Breast epithelium (tissue), 4 donors: ENCODE results near the gene FAM78A. TPM values are rescaled to one million over a fixed set of nuclear protein-coding genes. Genes with fewer than 3 reads are reported as not detected.
A peak's percentile ranks its signal among the peaks of the same experiment; 100 is the strongest.

Experiments
- DNase-seq, 2 donors: peaks; one replicate each; pipeline ENCODE4 v3.0.0-alpha.2; 2019; ENCODE audit warnings: low spot score in 2 of 2
- H3K27ac ChIP-seq, 2 donors: fragments of 200-600 bp; sonication (generic) in 1 of 2; one replicate each; pipeline ENCODE4 v1.5.1; 2016 to 2019; ENCODE audit warnings: mild to moderate bottlenecking in 1 of 2
- H3K27me3 ChIP-seq, 2 donors: fragments of 200-600 bp; sonication (generic) in 1 of 2; one replicate each; pipeline versions ENCODE4 v1.5.1 to v1.6.0; 2017 to 2019; ENCODE audit warnings: control low read depth in 1 of 2, mild to moderate bottlenecking in 1 of 2
- H3K36me3 ChIP-seq: fragments of 200-600 bp; one replicate; pipeline ENCODE4 v1.5.1; 2019
- H3K4me1 ChIP-seq, 2 donors: fragments of 200-600 bp; sonication (generic); one replicate each; pipeline ENCODE4 v1.5.1; 2016 to 2019; ENCODE audit warnings: control low read depth in 1 of 2
- H3K4me3 ChIP-seq, 3 donors: fragments of 200-600 bp; sonication (generic); 1 replicate in 2 of 3; 2 replicates in 1 of 3; pipeline ENCODE4 v1.5.1; 2016 to 2019; ENCODE audit warnings: mild to moderate bottlenecking in 3 of 3, moderate library complexity in 2 of 3
- H3K9me3 ChIP-seq, 2 donors: fragments of 200-600 bp; sonication (generic) in 1 of 2; one replicate each; pipeline ENCODE4 v1.5.1; 2016 to 2019; ENCODE audit warnings: control low read depth in 1 of 2
- POLR2A ChIP-seq: fragments of 450-650 bp; IDR thresholded peaks from one replicate; pipeline ENCODE4 v1.6.1; 2016; ENCODE audit warnings: antibody characterized with exemption, mild to moderate bottlenecking, moderate library complexity
- POLR2AphosphoS5 ChIP-seq, 3 donors: sonication (generic); formaldehyde crosslinking; IDR thresholded peaks; one replicate each; pipeline ENCODE4 v1.6.1; 2017; ENCODE audit warnings: antibody characterized with exemption in 3 of 3
- intact Hi-C: fragments of 100-400 bp; cut with DNase I; formaldehyde crosslinking; loops from one replicate; pipeline ENCODE4 v1.15.1; 2023; ENCODE audit warnings: low total_unique reads
- total RNA-seq, 3 donors: library from RNA; depleted of rRNA; stranded (reverse); fragments of >200 nt; gene quantifications; one replicate each; pipeline ENCODE4 v1.1.0, GENCODE V29; 2016
- TF ChIP-seq, protein P1 (sequence below), 3 donors: fragments of 450-650 bp; IDR thresholded peaks; one replicate each; pipeline ENCODE4 v1.5.1; 2016 to 2017; ENCODE audit warnings: antibody characterized with exemption in 3 of 3, mild to moderate bottlenecking in 3 of 3, moderate library complexity in 3 of 3

The FAM78A gene
- total RNA-seq, 3 donors from 2014 or later, result 1.6 to 3.7 (median 2.5) TPM

DNA sequence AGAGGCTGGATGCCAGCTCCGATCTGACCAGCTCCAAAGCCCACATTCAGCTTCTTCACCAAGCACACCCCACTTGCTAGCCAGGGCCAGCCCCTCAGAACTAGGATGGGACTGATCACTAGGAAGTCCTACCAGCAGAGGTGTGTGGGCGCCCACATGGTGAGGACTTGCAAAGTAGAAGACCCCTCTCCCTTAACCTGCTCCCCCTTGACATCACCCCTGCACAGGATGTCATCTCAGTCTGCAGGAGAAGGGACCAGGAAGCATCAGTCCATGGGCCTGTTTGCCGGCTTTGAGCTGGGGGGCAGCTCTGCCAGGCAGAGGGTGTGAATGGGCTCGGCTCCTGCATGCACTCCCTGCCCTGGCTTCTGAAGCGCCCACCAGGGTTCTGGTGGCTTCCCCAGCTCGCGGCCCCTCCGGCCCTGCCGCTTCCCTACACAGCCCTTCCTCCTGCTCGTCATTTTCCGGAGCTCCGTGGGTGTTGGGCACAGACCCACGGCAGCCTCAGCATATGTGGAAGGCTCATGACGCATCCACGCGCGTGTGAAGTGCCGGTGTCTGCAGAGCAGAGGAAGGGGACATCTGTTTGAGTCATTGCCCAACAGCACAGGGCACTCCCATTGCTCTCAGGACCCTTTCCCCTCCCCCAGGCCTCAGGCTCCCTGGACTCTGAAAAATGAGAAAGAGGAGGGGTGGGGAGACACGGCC is 3.7 kb upstream of the FAM78A start:
- H3K4me3 ChIP-seq, result no peak overlapping the region
- no peaks in the 10 kb centered on the region for H3K4me1 ChIP-seq
- intact Hi-C loops, result no loop called here
- peaks cover 0 to 25% of the 10 kb centered on the region in 2 donors for H3K27me3 ChIP-seq
- no peak for DNase-seq
- TF ChIP-seq, protein P1, sequence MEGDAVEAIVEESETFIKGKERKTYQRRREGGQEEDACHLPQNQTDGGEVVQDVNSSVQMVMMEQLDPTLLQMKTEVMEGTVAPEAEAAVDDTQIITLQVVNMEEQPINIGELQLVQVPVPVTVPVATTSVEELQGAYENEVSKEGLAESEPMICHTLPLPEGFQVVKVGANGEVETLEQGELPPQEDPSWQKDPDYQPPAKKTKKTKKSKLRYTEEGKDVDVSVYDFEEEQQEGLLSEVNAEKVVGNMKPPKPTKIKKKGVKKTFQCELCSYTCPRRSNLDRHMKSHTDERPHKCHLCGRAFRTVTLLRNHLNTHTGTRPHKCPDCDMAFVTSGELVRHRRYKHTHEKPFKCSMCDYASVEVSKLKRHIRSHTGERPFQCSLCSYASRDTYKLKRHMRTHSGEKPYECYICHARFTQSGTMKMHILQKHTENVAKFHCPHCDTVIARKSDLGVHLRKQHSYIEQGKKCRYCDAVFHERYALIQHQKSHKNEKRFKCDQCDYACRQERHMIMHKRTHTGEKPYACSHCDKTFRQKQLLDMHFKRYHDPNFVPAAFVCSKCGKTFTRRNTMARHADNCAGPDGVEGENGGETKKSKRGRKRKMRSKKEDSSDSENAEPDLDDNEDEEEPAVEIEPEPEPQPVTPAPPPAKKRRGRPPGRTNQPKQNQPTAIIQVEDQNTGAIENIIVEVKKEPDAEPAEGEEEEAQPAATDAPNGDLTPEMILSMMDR (IDR thresholded peaks at IDR 0.05), result no peak
- TF ChIP-seq POLR2AphosphoS5 (IDR thresholded peaks at IDR 0.05), result no peak
- TF ChIP-seq POLR2A, result no peak
- H3K36me3 ChIP-seq, result no peaks in the 10 kb centered on the region
- H3K27ac ChIP-seq, result no peak overlapping the region
- no peaks in the 10 kb centered on the region for H3K9me3 ChIP-seq

DNA sequence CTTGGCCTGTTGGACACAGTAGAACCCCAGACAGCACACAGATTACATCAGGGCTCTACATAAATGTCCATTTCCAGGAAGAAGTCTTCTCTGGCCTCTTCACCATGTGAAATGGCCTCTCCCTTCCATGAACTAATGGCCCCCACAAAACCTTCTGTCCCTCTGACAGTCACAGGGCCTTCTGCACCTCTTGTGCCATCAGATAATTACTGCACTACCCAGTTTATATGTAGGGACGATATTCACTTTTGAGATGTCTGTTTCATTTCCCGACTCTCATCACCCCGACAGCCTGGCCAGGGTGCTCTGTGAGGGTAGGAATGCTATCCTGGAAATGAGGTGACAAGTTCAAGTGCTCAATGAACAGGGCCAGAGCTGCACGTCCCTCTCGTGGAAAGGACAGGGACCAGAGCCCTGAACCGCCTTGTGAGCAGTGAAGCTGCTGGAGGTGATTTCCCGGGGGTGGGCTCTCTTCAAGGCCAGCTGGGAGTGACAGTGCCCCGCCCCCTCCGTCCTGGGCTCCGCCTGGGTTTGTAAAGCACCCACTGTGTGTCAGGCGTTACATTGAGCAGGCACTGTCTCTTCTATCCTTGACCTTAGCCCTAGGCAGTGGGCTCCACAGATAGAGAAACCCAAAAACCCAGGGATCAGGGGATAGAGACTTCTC is 3.0 kb upstream of the FAM78A start:
- Histone ChIP-seq H3K27me3 (peaks cover 0 to 25% of the 10 kb centered on the region in 2 donors), H3K4me3 (no peak overlapping the region), H3K9me3 (no peaks in the 10 kb centered on the region), H3K4me1 (no peaks in the 10 kb centered on the region), H3K27ac (no peak overlapping the region), H3K36me3 (no peaks in the 10 kb centered on the region)
- TF ChIP-seq POLR2A, result no peak
- TF ChIP-seq, protein P1 (IDR thresholded peaks at IDR 0.05), result no peak
- TF ChIP-seq POLR2AphosphoS5 (IDR thresholded peaks at IDR 0.05), result no peak
- intact Hi-C loops, result no loop called here
- no peak for DNase-seq

DNA sequence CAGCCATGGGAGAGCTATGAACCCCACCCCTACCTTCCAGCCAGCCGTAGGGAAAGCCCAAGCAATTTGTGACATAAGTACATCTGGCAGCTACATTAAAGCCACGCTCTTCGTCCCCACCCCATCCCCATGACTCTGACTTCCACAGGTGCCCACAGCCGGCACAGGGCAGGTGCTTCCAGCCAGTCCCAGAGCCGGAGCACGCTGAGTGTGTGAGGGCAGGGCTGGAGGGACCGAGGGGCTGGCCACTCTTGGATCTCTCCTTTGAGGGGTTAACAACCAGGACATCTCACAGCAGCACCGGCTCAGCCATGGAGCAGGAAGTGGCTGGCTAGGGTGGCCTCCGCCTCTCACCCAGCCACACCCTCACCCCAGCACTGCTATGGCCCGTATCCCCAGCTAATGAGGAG is 2.4 kb upstream of the FAM78A start:
- peaks cover 0 to 25% of the 10 kb centered on the region in 2 donors for H3K27me3 ChIP-seq
- TF ChIP-seq, protein P1 (IDR thresholded peaks at IDR 0.05), result no peak
- no peak for TF ChIP-seq POLR2AphosphoS5 (IDR thresholded peaks at IDR 0.05)
- no peak for TF ChIP-seq POLR2A
- intact Hi-C loops, result no loop called here

DNA sequence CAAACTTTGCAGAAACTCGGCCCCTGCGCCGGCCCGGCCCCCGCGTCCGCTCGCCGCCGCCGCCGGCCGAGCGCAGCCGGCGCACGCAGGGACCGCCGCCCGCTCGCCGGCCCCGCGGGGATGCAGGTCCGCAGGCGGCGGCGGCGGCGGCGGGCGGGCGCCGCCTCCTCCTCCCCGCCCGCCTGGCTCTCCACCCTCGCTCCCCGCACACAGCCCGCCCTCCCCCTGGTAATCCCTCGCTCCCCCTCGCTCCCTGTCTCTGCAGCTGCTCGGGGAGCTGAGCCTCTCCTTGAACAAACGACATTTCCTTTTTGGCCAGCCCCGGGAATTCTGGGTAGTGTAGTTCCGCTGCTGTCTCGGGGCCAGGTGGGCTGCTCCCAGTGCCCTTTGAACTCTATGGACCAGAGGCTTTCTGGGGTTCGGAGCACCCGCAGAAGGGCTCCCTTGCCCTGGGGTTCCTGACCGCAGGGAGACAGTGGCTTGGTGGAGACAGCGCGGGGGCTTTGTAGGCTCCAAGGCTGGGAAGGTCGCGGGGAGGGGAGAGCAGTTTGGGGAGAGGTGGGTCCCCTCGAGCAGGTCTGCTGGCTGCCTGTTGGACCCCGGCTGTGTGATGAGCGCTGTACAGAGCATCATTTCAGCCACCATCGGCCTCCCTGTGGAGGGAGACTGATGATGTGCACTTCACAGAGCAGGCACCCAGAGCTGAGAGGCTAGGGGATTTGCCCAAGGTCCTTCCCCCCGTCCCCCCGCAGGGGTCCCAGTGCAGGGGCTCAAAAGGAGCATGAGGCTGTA is 1.8 kb upstream of the FAM78A start:
- Histone ChIP-seq H3K36me3 (no peaks in the 10 kb centered on the region), H3K4me1 (no peaks in the 10 kb centered on the region), H3K27ac (peak overlapping the region in 1 of 2 donors; percentile 75), H3K27me3 (peaks cover 0 to 22% of the 10 kb centered on the region in 2 donors), H3K4me3 (peak overlapping the region; percentile 71 to 90 (median 73)), H3K9me3 (no peaks in the 10 kb centered on the region)
- peak; percentile 58 to 60 for DNase-seq
- TF ChIP-seq POLR2AphosphoS5 (IDR thresholded peaks at IDR 0.05), result no peak
- TF ChIP-seq POLR2A, result no peak
- intact Hi-C loops, result no loop called here

More for the DNA sequence above, 2.4 kb upstream of the FAM78A start:
- H3K36me3 ChIP-seq, result no peaks in the 10 kb centered on the region
- H3K4me1 ChIP-seq, result no peaks in the 10 kb centered on the region
- no peaks in the 10 kb centered on the region for H3K9me3 ChIP-seq
- H3K4me3 ChIP-seq, result no peak overlapping the region
- DNase-seq, result no peak
- no peak overlapping the region for H3K27ac ChIP-seq

DNA sequence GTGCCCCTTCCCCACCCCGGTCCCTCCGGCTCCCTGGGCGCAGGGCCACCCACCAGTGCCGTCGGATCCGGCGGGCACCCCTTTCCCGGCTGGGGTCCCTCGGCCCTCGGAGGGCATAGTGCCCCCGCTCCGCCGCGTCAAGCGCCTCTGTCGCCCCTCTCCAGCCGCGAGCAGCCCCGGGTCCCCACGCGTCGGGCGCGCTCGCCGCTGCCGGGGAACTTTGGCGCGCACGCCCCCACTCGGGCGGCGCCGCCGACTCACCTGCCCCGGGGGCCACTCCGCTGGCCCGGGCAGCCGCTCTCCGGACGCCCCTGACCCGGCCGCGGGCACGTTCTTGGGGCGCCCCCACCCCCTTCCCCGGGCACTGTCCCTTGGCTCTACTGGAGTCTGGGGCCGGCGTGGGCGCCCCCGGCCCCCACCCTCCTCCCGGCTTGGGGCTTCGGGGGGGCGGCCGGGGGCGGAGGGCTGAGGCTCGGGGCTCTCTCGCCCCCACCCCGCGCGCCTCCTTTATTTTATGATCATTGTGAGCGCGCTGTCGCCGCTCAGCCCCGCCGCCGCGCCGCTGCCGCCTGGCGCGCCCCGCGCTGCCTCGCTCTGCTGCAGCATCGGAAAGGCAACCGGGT is 1.1 kb upstream of the FAM78A start:
- Histone ChIP-seq H3K9me3 (no peaks in the 10 kb centered on the region), H3K27me3 (peaks cover 0 to 15% of the 10 kb centered on the region in 2 donors), H3K36me3 (no peaks in the 10 kb centered on the region), H3K4me1 (no peaks in the 10 kb centered on the region), H3K27ac (peak overlapping the region in 1 of 2 donors; percentile 75), H3K4me3 (peak overlapping the region; percentile 71 to 90 (median 73))
- DNase-seq, result no peak
- TF ChIP-seq POLR2A (no peak), POLR2AphosphoS5 (IDR thresholded peaks at IDR 0.05) (no peak)
- TF ChIP-seq, protein P1 (IDR thresholded peaks at IDR 0.05), result no peak
- intact Hi-C loops, result no loop called here
